ENCODE data around the gene TGIF1.

The TGIF1 gene

DNA sequence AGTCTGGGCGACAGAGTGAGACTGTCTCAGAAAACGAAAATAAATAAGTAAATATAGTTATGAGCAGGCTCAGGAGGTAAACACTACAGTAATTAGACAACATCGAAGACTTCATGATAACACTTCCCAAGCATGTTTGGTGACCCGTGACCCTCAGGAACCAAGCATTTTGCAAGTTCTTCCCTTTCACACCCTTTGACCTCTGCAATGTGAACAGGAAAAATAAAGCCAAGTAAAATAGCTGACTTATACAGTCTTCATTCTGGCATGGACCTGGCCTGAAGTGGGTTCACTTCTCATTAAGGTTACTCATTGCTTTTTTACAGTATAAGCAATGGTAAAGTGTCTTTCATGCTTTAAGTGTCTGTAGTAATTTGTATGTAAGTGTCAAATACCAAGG is 15.3 kb upstream of the TGIF1 start:
- no peak for DNase-seq (ENCODE audit: low read depth in 2 of 2)

DNA sequence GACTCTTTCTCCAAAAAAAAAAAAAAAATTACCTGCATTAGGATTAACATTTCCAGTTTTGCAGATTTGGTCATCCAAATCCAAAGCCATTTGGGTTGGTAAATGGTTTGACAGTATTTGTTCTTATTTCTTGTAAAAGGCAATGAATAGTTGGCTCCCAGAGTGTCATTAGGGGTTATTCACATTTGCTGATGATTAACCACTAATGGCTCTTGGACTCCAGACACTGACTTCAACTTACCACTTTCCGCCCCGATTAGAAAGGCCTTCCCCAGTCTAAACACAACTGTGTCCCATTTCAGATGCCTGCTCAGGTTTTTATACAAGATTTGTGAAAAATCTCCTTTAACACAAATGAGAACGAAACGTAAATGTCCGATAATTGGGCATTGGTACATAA is 9.6 kb upstream of the TGIF1 start:
- no peak for DNase-seq (ENCODE audit: low read depth in 2 of 2)

DNA sequence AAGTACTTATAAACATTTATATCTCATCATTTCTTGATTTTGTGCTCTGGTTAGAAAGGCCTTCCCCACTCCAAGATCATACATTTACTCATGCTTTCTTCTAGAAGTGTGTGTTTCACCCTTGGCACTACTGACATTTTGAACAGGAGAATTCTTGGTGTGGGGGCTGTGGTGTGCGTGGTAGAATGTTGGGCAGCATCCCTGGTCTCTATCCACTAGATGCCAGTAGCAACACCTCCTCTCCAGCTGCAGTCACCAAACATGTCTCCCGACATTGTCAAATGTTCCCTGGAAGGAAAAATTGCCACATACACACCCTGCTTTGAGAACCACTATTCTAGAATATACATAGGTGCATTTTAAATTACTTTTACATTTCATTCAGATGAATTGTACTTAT is 8.7 kb upstream of the TGIF1 start:
- no peak for DNase-seq (ENCODE audit: low read depth in 2 of 2)

DNA sequence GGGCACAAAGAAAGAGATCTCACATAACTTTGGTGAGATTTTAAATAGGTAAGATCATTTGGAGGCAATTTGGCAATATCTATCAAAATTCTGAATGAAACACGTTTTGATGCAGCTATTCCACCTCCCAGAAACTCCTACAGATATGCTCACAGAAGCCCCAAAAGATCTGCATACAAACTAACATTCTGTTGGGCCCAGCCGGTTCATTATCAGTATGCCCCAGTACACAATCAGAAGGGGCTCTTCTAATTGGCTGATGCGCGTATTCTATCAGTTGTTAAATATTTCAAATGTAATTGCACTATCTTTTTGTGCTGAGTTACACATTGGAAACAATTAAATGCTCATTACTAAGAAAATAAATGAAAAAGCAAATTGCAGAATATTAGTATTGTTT is 7.1 kb upstream of the TGIF1 start:
- no peak for DNase-seq (ENCODE audit: low read depth in 2 of 2)

DNA sequence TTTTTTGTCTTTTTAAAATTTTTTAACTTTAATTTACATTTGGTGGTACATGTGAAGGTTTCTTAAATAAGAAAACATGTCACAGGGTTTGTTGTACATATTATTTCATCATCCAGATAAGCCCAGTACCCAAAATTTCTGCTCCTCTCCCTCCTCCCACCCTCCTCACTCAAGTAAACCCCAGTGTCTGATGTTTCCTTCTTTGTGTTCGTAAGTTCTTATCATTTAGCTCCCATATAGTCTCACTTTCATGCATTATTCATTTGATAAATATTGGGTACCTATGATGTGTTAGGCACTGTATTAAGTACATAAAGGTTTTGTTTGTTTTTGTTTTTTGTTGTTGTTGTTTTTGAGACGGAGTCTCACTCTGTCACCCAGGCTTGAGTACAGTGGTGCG is 5.7 kb upstream of the TGIF1 start:
- DNase-seq (ENCODE audit: low read depth in 2 of 2), result no peak

DNA sequence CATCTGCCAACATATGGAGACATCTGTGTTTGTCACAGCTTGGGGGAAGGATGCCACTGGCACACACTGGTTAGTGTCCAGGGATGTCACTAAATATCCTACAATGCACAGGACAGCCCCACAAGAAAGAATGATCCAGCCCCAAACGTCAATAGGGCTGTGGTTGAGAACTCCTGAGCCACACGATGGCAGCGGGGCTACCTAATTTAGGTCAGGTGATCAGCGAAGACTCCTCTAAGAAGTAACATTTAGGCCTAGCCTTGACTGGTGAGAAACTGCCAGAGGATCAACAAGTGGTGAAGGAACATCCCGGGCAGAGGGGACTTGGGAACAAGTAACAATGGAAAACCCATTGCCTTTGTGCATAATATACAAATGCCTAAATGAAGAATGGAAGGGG is 5.0 kb upstream of the TGIF1 start:
- no peak for DNase-seq (ENCODE audit: low read depth in 2 of 2)

DNA sequence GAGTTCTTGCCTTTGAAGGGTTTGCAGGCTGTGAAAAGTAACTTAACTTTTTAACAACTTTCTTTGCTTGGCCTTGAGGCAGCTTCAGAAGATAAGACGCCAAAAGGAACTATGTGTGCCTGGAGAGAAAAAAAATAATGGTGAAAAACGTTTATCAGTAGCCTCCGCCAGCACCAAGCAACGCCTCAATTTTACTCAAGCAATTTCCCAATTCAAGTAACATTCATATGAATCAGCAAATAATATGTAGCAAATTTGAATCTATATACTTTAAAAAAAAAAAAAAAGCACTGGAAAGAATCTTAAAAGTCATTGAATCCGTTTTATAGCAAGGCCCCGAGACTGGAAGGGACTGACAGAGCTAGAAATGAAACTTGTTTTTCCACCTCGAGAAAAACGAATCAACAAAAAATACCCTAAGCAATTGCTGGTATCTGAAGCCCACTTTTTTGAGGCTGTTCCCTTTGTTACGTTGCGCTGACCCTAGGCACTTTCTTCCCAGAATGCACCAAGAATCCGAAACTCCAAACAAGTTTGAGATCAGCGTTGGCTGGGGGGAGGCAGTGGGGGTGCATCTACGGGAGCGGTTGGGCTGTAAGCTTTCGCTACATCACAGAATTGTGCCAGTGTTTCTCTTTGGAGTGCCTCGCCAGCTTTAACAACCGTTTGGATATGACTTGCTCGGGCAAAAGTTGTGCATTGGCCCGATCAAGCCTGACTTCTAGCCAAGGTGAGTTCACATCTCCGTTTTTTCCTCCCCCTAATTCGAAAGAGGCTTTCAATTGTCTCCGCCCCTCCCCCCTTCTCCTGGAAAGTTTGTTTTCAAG is 2.7 kb upstream of the TGIF1 start:
- no peak for DNase-seq (ENCODE audit: low read depth in 2 of 2)

DNA sequence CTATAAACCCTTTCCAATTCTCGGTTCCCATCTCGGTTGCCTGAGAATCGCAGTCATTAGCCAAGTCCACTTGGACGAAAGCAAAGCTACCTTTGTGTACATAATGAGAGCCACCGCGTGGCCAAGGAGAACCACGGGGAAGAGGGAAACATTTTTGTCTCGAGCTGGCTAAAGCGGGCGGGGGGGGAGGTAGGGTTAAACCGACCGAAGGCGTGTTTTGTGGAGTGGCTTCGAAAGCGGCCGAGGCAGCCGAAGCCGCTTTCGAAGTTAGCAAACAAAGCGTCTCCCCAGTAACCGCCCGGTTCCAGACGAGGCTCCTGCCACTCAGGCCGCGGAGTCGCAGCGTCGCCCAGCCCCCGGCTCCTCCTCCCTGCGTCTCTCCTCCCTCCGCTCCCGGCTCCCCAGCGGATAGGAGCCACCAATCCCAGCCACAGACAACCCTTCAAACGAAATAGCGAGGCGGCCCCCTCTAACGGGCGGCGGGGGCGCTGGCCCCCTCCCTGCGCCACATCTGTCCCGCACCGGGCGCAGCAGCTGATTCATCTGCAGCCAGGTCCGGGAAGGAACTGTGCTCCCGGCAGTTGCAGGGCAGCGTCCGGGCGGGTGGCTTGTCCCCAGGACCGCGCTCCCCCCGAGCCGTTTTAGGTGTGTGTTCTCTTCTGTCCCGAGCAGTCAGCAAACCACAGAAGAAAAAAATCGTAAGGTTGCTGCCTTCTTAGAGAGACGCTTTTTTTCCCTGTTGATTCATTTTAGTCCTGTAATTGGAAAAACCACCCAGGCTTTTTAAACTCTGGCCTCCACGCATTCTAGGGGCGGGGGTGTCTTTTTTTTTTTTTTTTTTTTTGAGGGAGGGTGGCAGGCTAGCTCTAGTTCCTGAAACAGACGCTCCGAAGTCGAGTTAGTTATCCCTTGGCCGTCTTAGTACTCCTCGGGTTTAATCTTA is 1.8 kb upstream of the TGIF1 start:
- DNase-seq (ENCODE audit: low read depth in 2 of 2), result peak; percentile 46 to 53

DNA sequence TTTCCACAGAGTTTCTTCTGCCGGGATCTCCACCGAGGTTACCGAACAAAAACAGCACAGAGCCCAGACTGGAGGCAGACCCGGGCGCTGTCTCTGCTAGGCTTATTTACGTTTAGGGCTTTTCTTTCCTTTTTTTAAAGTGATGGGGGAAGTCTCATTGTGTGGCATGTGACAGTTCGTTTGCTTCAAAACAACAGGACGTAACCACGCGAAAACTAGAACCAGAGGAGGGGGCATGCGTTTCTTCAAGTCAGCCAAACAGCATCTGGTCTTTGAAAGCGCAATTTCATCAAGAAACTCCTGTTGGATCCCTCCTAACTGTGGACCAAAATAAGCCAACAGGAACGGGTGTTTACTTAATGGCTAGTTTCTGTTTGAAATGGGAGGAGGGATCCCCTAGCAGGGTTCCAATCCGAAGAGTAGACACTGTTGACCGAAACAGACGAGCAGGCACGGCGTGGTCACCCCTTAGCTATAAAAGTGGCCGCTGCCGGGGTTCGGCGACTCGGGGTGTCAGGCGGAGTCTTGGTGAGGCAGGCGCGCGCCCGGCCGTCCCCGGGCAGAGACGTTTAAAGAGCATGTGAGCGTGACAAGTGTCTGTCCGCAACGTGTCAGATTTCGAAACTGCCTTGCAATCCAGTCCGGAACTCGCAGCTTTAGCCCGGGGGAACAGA is 997 bp upstream of the TGIF1 start:
- no peak for DNase-seq (ENCODE audit: low read depth in 2 of 2)

DNA sequence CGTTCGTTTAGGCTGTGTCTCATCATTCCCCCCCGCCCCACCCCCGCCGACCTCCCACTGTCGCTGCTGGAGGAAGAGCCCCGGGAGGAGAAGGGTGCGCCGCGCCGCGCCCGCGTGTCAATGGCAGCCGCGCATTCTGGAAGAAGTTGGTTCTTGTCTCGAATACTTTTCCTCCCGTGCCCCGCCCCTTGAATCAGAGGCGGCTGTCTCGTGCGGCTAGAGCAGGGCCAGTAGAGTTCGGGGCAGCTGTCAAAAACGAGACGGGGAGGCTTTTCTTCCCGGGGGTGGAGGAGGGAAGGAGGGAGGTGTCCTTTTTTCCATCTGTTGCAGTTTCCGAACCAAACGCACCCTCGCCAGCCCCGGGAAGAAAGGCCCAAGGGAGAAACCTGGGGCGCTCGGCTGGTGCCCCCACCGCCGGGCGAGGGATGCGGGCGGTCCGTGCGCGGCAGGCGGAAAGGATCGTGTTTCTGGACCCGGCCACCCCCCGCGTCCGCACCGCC is 410 bp upstream of the TGIF1 start:
- peak; percentile 64 to 71 for DNase-seq (ENCODE audit: low read depth in 2 of 2)

DNA sequence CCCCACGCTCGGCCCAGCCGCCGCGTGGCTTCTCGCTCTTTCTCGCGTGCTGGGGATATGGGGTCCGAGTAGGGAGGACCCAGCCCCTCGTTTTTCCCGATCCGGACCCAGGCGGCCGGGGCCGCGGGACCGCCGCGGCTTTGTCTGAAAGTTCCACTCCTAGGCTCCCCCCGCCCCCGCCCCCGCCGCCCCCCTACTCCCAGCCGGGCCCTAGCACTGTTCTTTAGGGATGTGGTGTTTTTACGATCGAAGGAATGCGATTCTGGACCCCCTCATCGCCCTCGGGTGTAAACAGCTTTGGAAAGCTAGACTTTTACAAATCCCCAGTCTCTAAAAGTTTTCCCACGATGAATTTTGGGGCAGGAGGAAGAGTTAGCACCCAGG is 819 bp downstream of the TGIF1 start:
- DNase-seq (ENCODE audit: low read depth in 2 of 2), result no peak

DNA sequence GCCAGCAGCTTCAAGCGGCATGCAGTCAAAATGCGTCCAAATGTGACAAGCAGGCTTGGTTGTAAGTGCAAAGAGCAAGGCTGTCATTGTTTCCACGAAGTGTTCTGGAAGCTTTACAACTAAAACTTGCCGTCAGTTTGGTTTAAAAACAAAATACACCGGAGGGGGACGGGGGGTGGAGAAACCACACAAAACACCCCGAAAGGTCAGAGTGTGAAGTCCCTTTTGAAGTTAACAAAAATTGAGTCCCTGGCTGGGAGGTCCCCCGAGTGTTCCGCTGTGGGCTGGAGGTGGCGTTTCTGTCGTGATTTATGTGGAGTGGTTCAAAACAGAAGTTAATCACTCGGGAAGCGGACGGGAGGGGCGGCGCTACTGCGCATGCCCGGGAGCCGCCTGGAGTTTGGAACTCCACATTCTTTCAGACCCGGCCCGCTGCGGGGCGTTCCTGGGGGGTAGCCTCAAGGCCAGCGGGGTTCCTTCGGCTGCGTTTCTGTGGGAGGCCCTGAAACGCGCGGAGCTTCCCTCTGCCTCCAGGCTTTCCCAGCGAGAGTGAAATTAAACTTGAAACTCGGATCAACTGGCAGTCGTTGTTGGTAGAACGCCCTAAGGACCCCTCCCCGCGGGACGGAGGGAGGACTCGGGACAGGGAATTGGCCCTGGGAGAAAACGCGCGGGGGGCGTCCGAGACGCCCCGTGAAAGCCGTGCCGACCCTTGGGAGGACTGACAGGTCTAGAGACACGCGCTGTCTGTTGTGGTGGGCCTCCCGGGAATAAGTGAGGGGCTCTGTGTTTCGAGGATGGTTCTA is 1.4 kb downstream of the TGIF1 start:
- DNase-seq (ENCODE audit: low read depth in 2 of 2), result peak; percentile 77 to 82

DNA sequence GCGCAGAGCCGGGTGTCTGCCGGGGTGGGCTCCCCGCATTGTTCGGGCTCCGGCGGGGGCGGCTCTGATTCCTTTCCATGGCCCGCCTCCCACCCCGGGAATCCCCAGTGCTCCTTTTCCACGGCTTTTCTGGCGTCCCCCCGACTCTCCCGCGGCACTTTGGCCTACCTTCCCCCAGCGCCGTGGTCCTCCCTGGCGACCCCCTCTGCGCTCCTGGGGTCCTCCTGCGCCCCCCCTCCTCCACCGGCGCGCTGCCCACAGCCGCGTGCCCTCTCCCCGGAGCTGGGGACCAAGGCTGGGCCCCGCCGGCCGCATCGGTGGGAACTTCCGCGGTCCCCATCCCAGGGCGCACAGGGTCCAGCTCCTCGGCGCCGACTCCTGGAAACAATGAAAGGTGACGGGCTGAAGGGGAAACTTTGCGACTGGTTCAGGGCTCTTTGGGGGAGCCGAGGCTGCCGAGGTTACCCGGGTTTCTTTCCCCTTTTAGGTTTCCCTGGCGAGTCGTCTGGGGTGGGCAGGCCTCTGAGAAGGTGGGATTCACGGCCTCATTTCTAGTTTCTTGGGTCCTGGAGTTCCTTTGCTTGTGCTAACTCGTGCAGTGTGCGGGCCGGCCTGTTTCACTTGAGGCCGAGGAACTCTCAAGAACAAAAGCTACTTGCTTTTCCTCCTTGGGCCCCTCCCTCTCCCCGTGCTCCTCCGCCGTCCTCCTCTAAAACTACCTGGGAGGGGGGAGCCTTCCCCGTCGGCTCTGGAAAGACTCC is 2.2 kb downstream of the TGIF1 start:
- DNase-seq (ENCODE audit: low read depth in 2 of 2), result peak in 1 of 2 donors; percentile 18

DNA sequence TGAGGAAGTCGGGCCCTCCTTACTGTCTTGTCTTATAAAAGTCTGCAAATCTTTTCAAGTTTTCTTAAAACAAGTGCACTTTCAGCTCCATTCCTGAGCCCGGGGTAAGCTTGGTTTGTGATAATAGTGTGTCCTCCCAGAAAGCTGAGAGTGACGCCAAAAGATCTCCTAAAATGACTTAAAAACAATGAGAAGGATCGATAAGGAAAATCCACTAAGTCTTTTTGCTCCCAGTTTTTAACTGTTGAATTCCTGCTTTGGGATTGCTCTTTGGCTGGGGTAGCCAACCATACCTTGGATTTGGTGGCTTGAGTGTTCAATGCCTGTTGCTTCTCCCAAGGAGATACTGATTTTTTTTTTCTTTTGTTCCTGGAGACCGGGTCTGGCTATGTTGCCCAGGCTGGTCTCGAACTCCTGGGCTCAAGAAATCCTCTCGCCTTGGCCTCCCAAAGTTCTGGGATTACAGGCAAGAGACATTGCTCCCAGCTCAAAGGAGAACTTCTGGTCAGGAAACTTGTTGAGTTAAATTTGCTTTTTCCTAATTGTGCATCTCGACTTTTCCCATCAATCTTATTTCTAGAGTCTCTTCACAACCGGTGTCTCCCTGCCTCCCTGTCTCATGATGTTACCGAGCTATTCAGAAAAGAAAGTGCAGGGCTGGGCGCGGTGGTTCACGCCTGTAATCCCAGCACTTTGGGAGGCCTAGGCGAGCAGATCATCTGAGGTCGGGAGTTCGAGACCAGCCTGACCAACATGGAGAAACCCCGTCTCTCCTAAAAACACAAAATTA is 3.0 kb downstream of the TGIF1 start:
- no peak for DNase-seq (ENCODE audit: low read depth in 2 of 2)

DNA sequence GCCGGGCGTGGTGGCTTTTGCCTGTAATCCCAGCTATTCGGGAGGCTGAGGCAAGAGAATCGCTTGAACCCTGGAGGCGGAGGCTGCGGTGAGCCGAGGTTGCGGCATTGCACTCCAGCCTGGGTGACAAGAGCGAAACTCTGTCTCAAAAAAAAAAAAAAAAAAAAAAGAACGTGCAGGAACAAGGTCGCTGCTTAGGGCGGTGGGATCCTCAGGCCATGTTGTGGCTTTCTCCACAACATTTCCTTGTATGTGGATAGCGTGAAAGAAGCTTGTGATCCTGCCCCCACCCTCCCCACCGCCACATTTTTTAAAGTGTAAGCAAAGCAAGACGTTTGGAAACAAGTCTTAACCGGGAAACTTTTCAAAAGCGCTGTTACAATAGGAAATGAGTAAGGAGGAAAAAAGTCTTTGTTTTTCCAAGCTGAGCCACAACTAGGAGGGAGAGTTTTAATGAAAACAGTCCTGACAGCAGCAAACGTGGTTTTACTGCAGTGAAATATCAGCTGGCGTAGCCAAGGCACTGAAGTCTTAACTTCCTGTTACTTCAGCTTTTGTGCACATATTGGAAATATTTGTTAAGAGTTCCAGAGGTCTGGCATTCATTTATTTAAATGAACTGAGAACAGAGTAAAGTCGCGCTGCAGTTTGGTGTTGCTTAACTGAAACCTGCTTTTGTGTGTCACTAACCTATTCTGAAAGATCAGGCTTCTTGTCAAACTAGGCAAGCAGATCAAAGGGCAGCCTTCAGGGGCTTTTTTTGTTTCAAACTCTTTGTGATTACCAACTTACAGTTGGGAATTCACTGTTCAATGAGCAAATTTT is 3.8 kb downstream of the TGIF1 start:
- no peak for DNase-seq (ENCODE audit: low read depth in 2 of 2)

DNA sequence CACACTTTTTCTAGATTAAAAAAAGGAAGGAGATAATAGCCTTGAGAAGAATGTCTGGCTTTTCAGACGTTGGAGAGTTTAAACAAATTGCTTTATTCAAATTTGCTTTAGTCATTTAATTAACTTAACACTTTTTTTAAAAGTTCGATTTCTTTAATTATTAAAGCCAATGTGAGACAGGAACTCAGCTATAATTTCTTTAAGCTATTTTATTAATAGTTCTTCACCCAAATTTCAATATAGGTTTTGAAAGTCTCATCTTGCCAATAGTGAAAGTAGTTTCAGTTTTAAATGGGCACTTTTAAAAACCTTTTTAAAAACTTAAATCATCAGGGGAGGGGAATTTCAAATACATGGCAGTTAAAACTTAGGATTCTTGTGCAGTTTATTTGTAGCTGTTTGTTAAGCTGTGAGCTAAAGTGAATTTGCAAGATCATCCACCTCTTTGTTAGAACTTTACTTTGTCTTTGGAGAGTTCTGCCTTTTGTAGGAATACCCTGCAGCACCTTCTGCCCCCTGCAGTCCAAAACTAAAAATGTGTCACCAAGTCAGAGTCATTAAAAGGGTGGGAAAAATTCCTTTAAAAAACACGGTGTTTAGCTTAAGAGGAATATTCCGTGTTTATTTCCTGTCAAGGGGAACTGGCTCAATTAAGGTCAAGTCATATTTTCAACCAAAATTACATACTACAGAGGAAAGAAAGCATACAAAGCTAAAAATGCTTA is 4.6 kb downstream of the TGIF1 start:
- DNase-seq (ENCODE audit: low read depth in 2 of 2), result no peak

DNA sequence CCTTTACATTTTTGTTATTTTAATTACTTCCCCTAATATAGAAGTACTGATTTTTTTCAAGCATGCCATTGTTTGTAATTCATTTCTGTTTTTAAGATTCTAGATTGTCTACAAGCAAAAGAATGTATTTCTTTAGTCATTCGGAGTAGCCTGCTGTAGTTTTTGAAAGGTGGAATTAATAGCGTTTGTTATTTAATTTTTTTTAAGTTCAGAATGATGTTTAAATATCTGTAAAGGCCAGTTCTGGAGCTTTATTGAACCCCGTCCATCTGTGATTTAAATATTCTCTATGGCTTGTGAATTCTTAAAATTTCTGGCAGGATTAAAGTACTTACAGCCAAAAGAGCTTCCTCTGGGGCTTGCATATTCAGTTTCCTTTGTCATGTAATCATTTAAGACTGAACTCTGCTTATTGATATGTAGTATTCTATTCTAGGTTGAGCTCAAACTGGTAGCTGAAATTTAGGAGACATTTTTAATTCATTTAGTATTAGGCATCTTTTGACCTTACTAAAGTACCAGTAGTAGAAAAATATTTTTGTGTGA is 5.2 kb downstream of the TGIF1 start:
- DNase-seq (ENCODE audit: low read depth in 2 of 2), result no peak

Data from stimulated activated CD4-positive, alpha-beta T cell treated with anti-CD3 and anti-CD28 coated beads, Interleukin-1b, Interleukin-23, amount 100 ng/mL, for 4 hours (primary cell).